GM12891 (cell line): ENCODE results near the gene SLC12A5.

Source experiments
- PAX5 ChIP-seq: IDR thresholded peaks from 2 replicates; pipeline ENCODE4 v1.6.1; 2011; ENCODE audit warnings: low read length, moderate library complexity, mild to moderate bottlenecking; ENCODE audit not compliant: insufficient read depth, severe bottlenecking
- POLR2A ChIP-seq: IDR thresholded peaks from 2 replicates; pipeline ENCODE4 v1.6.1; 2011; ENCODE audit warnings: low read depth, low read length, control low read depth
- POLR2AphosphoS5 ChIP-seq: IDR thresholded peaks from 2 replicates; pipeline ENCODE4 v1.6.1; 2011; ENCODE audit warnings: low read depth, low read length, control low read depth
- POU2F2 ChIP-seq: IDR thresholded peaks from 2 replicates; pipeline ENCODE4 v1.6.1; 2011; ENCODE audit warnings: low read depth, mild to moderate bottlenecking, control low read depth, low read length, moderate library complexity
- SPI1 ChIP-seq: IDR thresholded peaks from 2 replicates; pipeline ENCODE4 v1.6.1; 2011; ENCODE audit warnings: low read depth, low read length, control low read depth
- TAF1 ChIP-seq: IDR thresholded peaks from 2 replicates; pipeline ENCODE4 v1.6.1; 2011; ENCODE audit warnings: low read depth, low read length, control low read depth

DNA sequence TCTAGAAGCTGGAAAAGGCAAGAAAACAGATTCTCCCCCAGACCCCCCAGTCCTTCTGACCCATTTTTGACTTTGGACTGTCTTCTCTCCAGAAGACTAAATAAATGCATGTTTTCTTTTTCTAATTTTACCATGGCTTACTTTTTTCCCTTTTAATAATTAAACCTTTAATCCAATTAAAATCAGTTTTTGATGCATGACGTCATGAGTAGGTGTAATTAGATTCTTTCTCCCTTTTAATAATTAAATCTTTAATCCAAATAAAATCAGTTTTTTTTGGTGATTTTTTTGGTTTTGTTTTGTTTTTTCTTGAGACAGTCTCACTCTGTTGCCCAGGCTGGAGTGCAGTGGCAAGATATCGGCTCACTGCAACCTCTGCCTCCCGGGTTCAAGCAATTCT, 73.9 kb downstream of the SLC12A5 start:
- TF ChIP-seq POU2F2 (no peak), TAF1 (no peak), POLR2AphosphoS5 (no peak), POLR2A (no peak), SPI1 (no peak), PAX5 (no peak)
